Keratinocyte (primary cell): Measurements from ENCODE around the gene DIO3. TPM values are rescaled to one million over a fixed set of nuclear protein-coding genes. Genes with fewer than 3 reads are reported as not detected.
"Not testable (repeated sequence)": the region's sequence is repeated elsewhere in the genome, so short reads cannot be mapped to it uniquely, and the experiment has no call there.

Source experiments
- DNase-seq: peaks from one replicate; pipeline ENCODE4 v3.0.0-alpha.2; 2011; ENCODE audit warnings: low read depth, missing footprints, low spot score
- FAIRE-seq: peaks from 2 replicates; lab custom pipeline; 2011; peaks lifted over from hg19 to GRCh38; lab: Jason Lieb, UNC
- H2AFZ ChIP-seq: 2 replicates; pipeline ENCODE4 v1.6.0; 2012; ENCODE audit warnings: low read length, control low read depth, inconsistent platforms; ENCODE audit not compliant: control insufficient read depth
- H3K27ac ChIP-seq: 2 replicates; pipeline ENCODE4 v1.5.1; 2011; ENCODE audit warnings: low read length; ENCODE audit not compliant: control insufficient read depth, insufficient read depth
- H3K27me3 ChIP-seq: 3 replicates; pipeline ENCODE4 v1.6.0; 2011; ENCODE audit warnings: low read length; ENCODE audit not compliant: control insufficient read depth, insufficient read depth; ENCODE audit errors: extremely low read depth
- H3K36me3 ChIP-seq, 2 experiments: 2 replicates in 1 of 2; 3 replicates in 1 of 2; pipeline ENCODE4 v1.5.1; 2011; ENCODE audit warnings: low read length in 2 of 2, mild to moderate bottlenecking in 1 of 2; ENCODE audit not compliant: control insufficient read depth in 2 of 2, insufficient read depth in 2 of 2; ENCODE audit errors: extremely low read depth in 1 of 2
- H3K4me1 ChIP-seq: 3 replicates; pipeline ENCODE4 v1.5.1; 2011; ENCODE audit warnings: low read length; ENCODE audit not compliant: control insufficient read depth, insufficient read depth; ENCODE audit errors: extremely low read depth
- H3K4me2 ChIP-seq: 3 replicates; pipeline ENCODE4 v1.6.0; 2011; ENCODE audit warnings: low read depth, low read length; ENCODE audit not compliant: control insufficient read depth, insufficient read depth; ENCODE audit errors: extremely low read depth
- H3K4me3 ChIP-seq, 3 experiments: fragments of 200-600 bp in 1 of 3; sonication (generic) in 1 of 3; 2 replicates in 2 of 3; 3 replicates in 1 of 3; pipeline ENCODE4 v1.5.1; 2011 to 2016; ENCODE audit warnings: low read length in 3 of 3, mild to moderate bottlenecking in 3 of 3, control low read depth in 2 of 3, inconsistent platforms in 1 of 3, low read depth in 1 of 3, mixed read lengths in 1 of 3, mixed run types in 1 of 3, moderate library complexity in 1 of 3; ENCODE audit not compliant: control insufficient read depth in 2 of 3, insufficient read depth in 2 of 3; ENCODE audit errors: extremely low read depth in 1 of 3
- H3K79me2 ChIP-seq: 2 replicates; pipeline ENCODE4 v1.6.0; 2012; ENCODE audit warnings: low read length; ENCODE audit not compliant: control insufficient read depth, insufficient read depth
- H3K9ac ChIP-seq: 3 replicates; pipeline ENCODE4 v1.6.0; 2011; ENCODE audit warnings: low read length; ENCODE audit not compliant: control insufficient read depth, insufficient read depth; ENCODE audit errors: extremely low read depth
- H3K9me1 ChIP-seq: 3 replicates; pipeline ENCODE4 v1.6.0; 2011; ENCODE audit warnings: low read length; ENCODE audit not compliant: control insufficient read depth, insufficient read depth; ENCODE audit errors: extremely low read depth
- H3K9me3 ChIP-seq: 2 replicates; pipeline ENCODE4 v1.5.1; 2012; ENCODE audit warnings: low read depth, low read length; ENCODE audit not compliant: control insufficient read depth
- H4K20me1 ChIP-seq: 3 replicates; pipeline ENCODE4 v1.6.0; 2011; ENCODE audit warnings: low read length; ENCODE audit not compliant: control insufficient read depth, insufficient read depth; ENCODE audit errors: extremely low read depth
- CTCF ChIP-seq, 3 experiments: IDR thresholded peaks in 1 of 3; conservative IDR thresholded peaks in 1 of 3; optimal IDR thresholded peaks in 1 of 3; 2 replicates in 2 of 3; 3 replicates in 1 of 3; pipeline versions ENCODE3 to v1.5.1; 2011; ENCODE audit warnings: low read length in 3 of 3, mild to moderate bottlenecking in 3 of 3, moderate library complexity in 2 of 3, control low read depth in 1 of 3, inconsistent platforms in 1 of 3; ENCODE audit not compliant: insufficient read depth in 2 of 3; ENCODE audit errors: extremely low read depth in 1 of 3
- EZH2 ChIP-seq: IDR thresholded peaks from one replicate; pipeline ENCODE4 v1.6.1; 2012; ENCODE audit warnings: inconsistent platforms, mild to moderate bottlenecking, low read length, moderate library complexity
- dilution Hi-C: fragments of 300-500 bp; cut with MboI; formaldehyde crosslinking; loops from one replicate; pipeline ENCODE4 v1.7.0; 2020; ENCODE audit warnings: low sequenced_read_pairs; ENCODE audit not compliant: extremely low pct_ligation_motif_present
- polyA plus RNA-seq, 5 experiments: library from polyadenylated mRNA; depleted of rRNA in 3 of 5; stranded (reverse) in 3 of 5; stranded (forward) in 1 of 5; unstranded in 1 of 5; fragments of >200 nt; gene quantifications; 1 replicate in 1 of 5; 2 replicates in 3 of 5; 3 replicates in 1 of 5; pipeline versions ENCODE4 v1.2.1 to v1.2.3, GENCODE V29; 2011 to 2012; ENCODE audit warnings: missing spikeins in 2 of 5, low read depth in 1 of 5, low replicate concordance in 1 of 5

The DIO3 gene
- polyA plus RNA-seq, 1 donor (not counting 4 experiments of a cell fraction or from before 2014, with no cell fraction given): not detected

GRCh38 chr14:101554991-101555668 is 6.2 kb upstream of the DIO3 start:
- Histone ChIP-seq H3K4me3 (no peak overlapping the region), H3K79me2 (no peaks in the 10 kb centered on the region), H3K27me3 (peaks cover 45% of the 10 kb centered on the region), H3K27ac (no peak overlapping the region), H3K4me2 (no peak overlapping the region), H3K9ac (no peak overlapping the region), H3K36me3 (no peaks in the 10 kb centered on the region), H2AFZ (no peak overlapping the region), H3K4me1 (no peaks in the 10 kb centered on the region), H3K9me1 (no peaks in the 10 kb centered on the region), H3K9me3 (no peaks in the 10 kb centered on the region), H4K20me1 (no peaks in the 10 kb centered on the region)
- TF ChIP-seq CTCF (optimal IDR thresholded peaks at IDR 0.05 in 1 of 3, IDR thresholded peaks at IDR 0.05 in 1 of 3, conservative IDR thresholded peaks at IDR 0.05 in 1 of 3; ENCODE audit: extremely low read depth in 1 of 3, insufficient read depth in 2 of 3, low read length in 3 of 3) (no peak), EZH2 (no peak)
- no peak for FAIRE-seq
- DNase-seq: no peak
- dilution Hi-C loops: no loop called here

GRCh38 chr14:101555669-101556043 is 5.6 kb upstream of the DIO3 start:
- H2AFZ ChIP-seq, dilution Hi-C loops, H3K9ac ChIP-seq, H3K4me1 ChIP-seq, H3K4me3 ChIP-seq, DNase-seq, H3K27ac ChIP-seq, H3K79me2 ChIP-seq, H3K36me3 ChIP-seq, H3K9me1 ChIP-seq, H3K9me3 ChIP-seq, H4K20me1 ChIP-seq, H3K4me2 ChIP-seq: not testable (repeated sequence)
- FAIRE-seq: peak; percentile 29
- peaks cover 46% of the 10 kb centered on the region for H3K27me3 ChIP-seq

GRCh38 chr14:101556131-101556530 is 5.2 kb upstream of the DIO3 start:
- TF ChIP-seq CTCF (optimal IDR thresholded peaks at IDR 0.05 in 1 of 3, IDR thresholded peaks at IDR 0.05 in 1 of 3, conservative IDR thresholded peaks at IDR 0.05 in 1 of 3; ENCODE audit: extremely low read depth in 1 of 3, insufficient read depth in 2 of 3, low read length in 3 of 3) (no peak), EZH2 (no peak)
- DNase-seq (no peak), FAIRE-seq (no peak)
- no peaks in the 10 kb centered on the region for H3K79me2 ChIP-seq
- H3K9me1 ChIP-seq: no peaks in the 10 kb centered on the region
- H3K4me2 ChIP-seq: no peak overlapping the region
- H2AFZ ChIP-seq: no peak overlapping the region
- no peaks in the 10 kb centered on the region for H3K4me1 ChIP-seq
- dilution Hi-C loops: no loop called here
- H3K9me3 ChIP-seq: no peaks in the 10 kb centered on the region
- H3K36me3 ChIP-seq: no peaks in the 10 kb centered on the region
- H4K20me1 ChIP-seq: no peaks in the 10 kb centered on the region
- no peak overlapping the region for H3K4me3 ChIP-seq
- H3K9ac ChIP-seq: no peak overlapping the region
- H3K27me3 ChIP-seq: peaks cover 48% of the 10 kb centered on the region
- H3K27ac ChIP-seq: no peak overlapping the region
